ENCODE results near the gene TTN.

DNA sequence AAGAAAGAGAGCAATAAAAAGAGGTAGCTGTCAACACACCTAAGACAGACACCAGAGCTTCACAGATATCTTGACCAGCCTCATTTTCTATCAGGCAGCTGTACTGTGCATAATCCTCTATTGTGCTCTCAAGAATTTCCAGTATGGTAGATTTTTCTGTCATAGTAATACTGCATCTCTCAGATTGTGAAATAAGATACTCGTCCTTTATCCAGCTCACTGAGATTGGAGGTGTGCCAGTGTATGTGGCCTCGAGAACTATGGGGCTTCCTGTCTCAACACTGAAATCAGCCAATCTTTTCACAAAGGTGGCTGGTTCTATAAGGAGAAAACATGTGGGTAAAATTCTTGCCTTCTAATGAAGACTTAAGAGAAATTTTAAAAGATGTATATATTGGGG, 88.9 kb downstream of the TTN start:
- no peak for TF ChIP-seq POLR2A (IDR thresholded peaks at IDR 0.05)
- TF ChIP-seq, protein P1, sequence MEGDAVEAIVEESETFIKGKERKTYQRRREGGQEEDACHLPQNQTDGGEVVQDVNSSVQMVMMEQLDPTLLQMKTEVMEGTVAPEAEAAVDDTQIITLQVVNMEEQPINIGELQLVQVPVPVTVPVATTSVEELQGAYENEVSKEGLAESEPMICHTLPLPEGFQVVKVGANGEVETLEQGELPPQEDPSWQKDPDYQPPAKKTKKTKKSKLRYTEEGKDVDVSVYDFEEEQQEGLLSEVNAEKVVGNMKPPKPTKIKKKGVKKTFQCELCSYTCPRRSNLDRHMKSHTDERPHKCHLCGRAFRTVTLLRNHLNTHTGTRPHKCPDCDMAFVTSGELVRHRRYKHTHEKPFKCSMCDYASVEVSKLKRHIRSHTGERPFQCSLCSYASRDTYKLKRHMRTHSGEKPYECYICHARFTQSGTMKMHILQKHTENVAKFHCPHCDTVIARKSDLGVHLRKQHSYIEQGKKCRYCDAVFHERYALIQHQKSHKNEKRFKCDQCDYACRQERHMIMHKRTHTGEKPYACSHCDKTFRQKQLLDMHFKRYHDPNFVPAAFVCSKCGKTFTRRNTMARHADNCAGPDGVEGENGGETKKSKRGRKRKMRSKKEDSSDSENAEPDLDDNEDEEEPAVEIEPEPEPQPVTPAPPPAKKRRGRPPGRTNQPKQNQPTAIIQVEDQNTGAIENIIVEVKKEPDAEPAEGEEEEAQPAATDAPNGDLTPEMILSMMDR (IDR thresholded peaks at IDR 0.05) = no peak

Data from breast epithelium (tissue), 3 donors.